Fibroblast of villous mesenchyme (primary cell): ENCODE results near the gene PRELID1. TPM values are rescaled to one million over a fixed set of nuclear protein-coding genes. Genes with fewer than 3 reads are reported as not detected.

ENCODE experiments used
- DNase-seq: peaks from one replicate; pipeline ENCODE4 v3.0.0-alpha.2; 2010; ENCODE audit warnings: low read depth
- H3K4me3 ChIP-seq: 2 replicates; pipeline ENCODE4 v1.5.1; 2011; ENCODE audit warnings: low read depth, mild to moderate bottlenecking, low read length
- total RNA-seq: library from RNA; depleted of rRNA; stranded (reverse); fragments of >200 nt; gene quantifications from 2 replicates; pipeline ENCODE4 v1.2.3, GENCODE V29; 2012
- TF ChIP-seq, protein P1 (sequence below): IDR thresholded peaks from 2 replicates; pipeline ENCODE4 v1.5.1; 2012; ENCODE audit warnings: low read depth, mild to moderate bottlenecking, low read length; ENCODE audit not compliant: insufficient read depth

PRELID1 gene
- total RNA-seq, 1 donor, result 122 TPM

DNA sequence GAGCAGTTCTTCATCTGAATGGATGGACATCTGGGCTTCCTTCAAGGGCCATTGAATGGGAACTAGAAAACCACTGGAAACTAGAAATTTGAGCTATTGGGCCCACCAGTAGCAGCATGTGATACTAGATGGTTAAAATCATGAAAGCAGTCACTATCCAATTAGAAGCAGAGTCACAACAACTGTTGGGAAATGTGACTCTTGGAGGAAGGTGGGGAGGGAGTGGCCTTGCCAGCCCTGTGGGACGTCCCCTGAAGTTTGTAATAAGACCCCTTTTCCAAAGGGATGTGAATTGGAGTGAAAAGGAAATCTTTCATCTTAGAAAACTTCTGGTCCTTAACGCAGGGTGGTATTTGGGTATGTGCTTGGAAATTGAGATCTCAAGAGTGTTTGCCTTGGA lies 5.7 kb upstream of the PRELID1 start:
- no peak overlapping the region for H3K4me3 ChIP-seq
- no peak for DNase-seq
- TF ChIP-seq, protein P1, sequence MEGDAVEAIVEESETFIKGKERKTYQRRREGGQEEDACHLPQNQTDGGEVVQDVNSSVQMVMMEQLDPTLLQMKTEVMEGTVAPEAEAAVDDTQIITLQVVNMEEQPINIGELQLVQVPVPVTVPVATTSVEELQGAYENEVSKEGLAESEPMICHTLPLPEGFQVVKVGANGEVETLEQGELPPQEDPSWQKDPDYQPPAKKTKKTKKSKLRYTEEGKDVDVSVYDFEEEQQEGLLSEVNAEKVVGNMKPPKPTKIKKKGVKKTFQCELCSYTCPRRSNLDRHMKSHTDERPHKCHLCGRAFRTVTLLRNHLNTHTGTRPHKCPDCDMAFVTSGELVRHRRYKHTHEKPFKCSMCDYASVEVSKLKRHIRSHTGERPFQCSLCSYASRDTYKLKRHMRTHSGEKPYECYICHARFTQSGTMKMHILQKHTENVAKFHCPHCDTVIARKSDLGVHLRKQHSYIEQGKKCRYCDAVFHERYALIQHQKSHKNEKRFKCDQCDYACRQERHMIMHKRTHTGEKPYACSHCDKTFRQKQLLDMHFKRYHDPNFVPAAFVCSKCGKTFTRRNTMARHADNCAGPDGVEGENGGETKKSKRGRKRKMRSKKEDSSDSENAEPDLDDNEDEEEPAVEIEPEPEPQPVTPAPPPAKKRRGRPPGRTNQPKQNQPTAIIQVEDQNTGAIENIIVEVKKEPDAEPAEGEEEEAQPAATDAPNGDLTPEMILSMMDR, result no peak

DNA sequence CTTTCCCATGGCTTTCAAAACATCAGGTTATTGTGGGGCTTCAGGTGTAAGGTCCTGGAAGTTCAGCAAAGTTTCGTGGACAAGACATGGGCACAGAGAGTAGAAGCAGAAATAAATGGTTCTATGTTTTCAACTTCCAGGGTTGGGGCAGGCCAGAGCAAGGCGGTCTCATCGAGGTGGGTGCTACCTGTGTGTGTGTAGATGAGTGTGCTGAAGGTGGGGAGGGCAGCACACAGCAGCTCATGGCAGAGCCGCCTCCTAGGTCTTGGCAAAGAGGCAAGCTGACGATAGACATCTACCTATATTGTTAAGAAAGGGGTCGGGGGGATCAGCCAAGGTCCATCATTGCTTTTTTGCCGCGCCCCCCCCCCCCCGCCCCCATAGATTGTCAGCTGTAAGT lies 3.9 kb upstream of the PRELID1 start:
- no peak for DNase-seq
- TF ChIP-seq, protein P1, result no peak
- H3K4me3 ChIP-seq, result no peak overlapping the region

DNA sequence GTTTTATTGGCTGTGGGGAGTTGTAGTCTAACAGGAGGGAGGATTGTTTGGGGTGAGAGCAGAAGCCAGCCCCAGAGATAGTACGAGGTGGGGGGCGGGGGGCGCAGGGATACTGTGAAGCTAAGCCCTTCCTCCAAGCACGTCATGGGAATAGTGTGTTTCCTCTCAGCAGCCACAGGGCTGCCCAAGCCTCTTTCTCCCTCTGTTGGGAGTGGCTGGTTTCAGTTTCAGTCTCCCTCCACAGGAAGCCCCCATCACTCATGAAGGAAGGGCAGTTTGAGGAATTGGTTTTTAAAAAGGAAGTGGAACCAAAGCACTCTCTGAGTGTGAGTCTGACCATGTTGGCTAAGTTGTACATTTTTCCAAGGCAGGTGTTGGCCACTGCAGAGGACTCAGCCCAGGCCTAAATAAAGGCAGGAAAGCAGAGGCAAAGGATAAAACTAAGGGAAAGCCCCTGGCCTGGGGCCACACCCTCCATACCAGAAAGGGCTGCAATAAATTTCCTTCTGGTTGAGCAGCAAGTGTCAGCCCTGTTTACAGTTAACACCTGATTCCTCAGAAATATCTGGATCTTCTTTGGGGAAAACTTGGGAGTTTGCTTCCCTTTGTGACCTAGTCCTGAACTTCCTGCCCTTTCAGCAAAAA lies 3.2 kb upstream of the PRELID1 start:
- DNase-seq, result peak; percentile 90
- TF ChIP-seq, protein P1, result peak; percentile 37
- H3K4me3 ChIP-seq, result no peak overlapping the region

DNA sequence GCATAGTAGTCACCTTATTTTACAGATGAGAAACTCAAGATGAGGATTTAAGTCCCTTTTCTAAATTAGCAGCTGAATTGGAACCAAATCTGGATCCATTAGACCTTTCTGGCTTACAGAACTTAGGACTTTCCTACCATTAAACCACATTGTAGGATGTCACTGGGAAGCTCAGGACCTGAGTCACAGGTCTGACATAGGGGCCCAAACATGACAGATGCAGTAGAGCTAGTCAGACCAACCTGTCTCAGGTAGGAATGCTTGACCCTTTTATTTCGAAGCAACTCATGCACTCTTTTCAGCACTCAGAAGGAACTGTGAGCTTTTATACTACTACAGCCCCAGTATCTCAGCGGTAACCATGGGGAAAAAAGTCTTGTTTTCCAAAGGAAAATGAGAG lies 2.6 kb upstream of the PRELID1 start:
- no peak for DNase-seq

DNA sequence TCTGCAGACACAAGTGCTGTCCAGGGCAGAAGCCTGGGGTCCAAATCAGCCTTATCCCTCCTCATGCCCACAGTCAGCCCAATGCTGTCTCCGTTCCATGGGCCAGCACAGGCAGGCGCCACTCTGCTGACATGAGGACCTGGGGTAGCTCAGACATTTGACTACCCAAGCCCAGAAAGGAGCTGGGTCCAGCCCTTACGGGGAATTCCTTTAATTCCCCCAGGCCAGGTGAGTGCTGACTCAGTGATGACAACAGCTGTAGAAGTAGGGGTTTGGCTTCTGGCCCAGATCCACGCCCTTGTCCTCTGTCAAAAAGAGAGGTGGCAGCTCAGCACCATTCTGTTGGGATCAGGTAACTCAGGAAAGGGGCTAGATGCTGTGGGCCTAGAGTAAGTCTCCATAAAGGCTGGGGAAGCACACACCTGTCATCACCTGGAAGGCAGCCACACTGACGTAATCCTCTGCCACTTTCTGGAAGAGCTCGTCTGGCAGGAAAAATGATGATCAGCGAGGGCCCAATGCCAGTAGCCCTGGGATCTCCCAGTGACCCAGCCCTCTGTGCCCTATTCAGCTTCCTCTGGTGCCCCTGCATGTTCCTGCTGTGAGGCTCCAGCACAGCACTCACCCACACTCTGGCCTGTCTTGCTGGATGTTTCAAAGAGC lies 2.0 kb upstream of the PRELID1 start:
- DNase-seq, result no peak
- H3K4me3 ChIP-seq, result no peak overlapping the region
- TF ChIP-seq, protein P1, result no peak

More for the DNA sequence above, 2.6 kb upstream of the PRELID1 start:
- TF ChIP-seq, protein P1, result no peak
- no peak overlapping the region for H3K4me3 ChIP-seq

DNA sequence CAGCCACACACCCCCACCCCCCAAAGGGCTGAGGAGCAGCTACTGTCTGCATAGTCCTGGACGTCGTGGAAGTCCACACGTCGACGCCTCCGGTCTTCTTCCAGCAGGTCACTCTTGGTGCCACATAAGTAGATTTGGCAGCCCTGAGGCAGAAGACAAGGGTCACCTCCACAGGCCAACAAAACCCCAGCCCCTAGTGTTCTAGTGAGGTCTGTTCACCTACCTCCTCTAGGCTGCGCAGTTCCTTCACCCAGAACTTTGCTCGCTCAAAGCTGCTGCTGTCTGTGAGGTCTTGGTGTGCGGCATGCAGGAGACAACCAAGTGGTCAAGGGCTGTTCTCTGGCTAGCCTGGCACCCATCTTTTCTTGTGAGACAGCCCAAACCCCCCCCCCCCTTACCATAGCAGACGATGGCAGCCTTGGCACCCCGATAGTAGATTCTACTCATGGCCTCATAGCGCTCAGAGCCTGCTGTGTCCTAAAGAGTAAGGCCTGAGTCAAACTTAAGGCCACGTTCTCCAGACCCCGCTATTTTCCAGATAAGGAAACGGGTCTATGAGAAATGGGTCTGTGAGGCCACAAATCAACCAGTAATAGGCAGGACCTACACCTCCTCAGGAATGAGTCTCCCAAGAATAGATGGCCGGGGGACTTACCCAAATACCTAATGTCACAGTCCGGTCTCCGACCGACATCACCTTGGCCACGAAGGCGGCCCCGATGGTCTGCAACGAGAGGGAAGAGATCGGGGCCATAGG lies 1.1 kb upstream of the PRELID1 start:
- H3K4me3 ChIP-seq, result peak overlapping the region; percentile 91
- TF ChIP-seq, protein P1, result no peak
- DNase-seq, result no peak
